ENCODE measurements around the gene GPR31. TPM values are rescaled to one million over a fixed set of nuclear protein-coding genes. Genes with fewer than 3 reads are reported as not detected.

GPR31 gene
- total RNA-seq (2012; rRNA removed) = not detected in 2 replicates
- not detected in 2 replicates for polyA plus RNA-seq (2012; rRNA removed)
- not detected in 2 replicates for polyA plus RNA-seq (2012; cell fraction: cytosol; rRNA removed)
- polyA plus RNA-seq (2012; cell fraction: nucleus; rRNA removed; ENCODE audit: low replicate concordance) = not detected in 2 replicates
- not detected for Bru-seq, nascent RNA
- BruChase-seq, experiment 1, labeled RNA remaining after a 6-hour chase = not detected
- not detected for BruChase-seq, experiment 2, labeled RNA remaining after a 2-hour chase
- long read RNA-seq = 0 reads

GRCh38 chr6:167157863-167158262 lies at the start of gene GPR31:
GPR31 (minus strand) TSS chr6:167157980; CDS start chr6:167157831, 149 bp downstream.
- no peaks in the 10 kb centered on the region for H3K27me3 ChIP-seq (ENCODE audit: control insufficient read depth, insufficient read depth, low read length)
- BruUV-seq (replicated peaks) = no TSS peak
- no peak within 1 kb of the TSS for H3K56ac ChIP-seq (ENCODE audit: extremely low read depth, insufficient read depth, low read length)
- H3K9ac ChIP-seq (ENCODE audit: low read depth, low read length) = no peak within 1 kb of the TSS
- ChIA-PET POLR2A (ENCODE audit: unreplicated experiment) (no interaction called here), CTCF (no interaction called here)
- no peaks in the 10 kb centered on the region for H3K79me1 ChIP-seq (ENCODE audit: low read depth in 1 of 2, low read length in 2 of 2)
- no peak within 1 kb of the TSS for H3K4me3 ChIP-seq (ENCODE audit: insufficient read depth, low read depth, low read length)
- no peak within 1 kb of the TSS for H2AFZ ChIP-seq (replicated peaks; ENCODE audit: low read length, poor library complexity)
- H3K27ac ChIP-seq (ENCODE audit: insufficient read depth, low read length) = no peak within 1 kb of the TSS
- H4K5ac ChIP-seq (ENCODE audit: low read depth, low read length) = no peak within 1 kb of the TSS
- H3K18ac ChIP-seq (ENCODE audit: low read depth, low read length) = no peak within 1 kb of the TSS
- H2BK5ac ChIP-seq (ENCODE audit: low read depth, low read length, poor library complexity, severe bottlenecking) = no peak within 1 kb of the TSS
- H4K91ac ChIP-seq (ENCODE audit: insufficient read depth, low read depth, low read length) = no peak within 1 kb of the TSS
- H3K4me2 ChIP-seq (ENCODE audit: low read depth, low read length) = no peak within 1 kb of the TSS
- H3K4me1 ChIP-seq (ENCODE audit: control insufficient read depth, insufficient read depth, low read length) = no peaks in the 10 kb centered on the region
- H3K9me3 ChIP-seq (ENCODE audit: control insufficient read depth, insufficient read depth, low read length) = peaks cover 12% of the 10 kb centered on the region
- H2AK9ac ChIP-seq (replicated peaks; ENCODE audit: low read depth, low read length, poor library complexity) = no peak within 1 kb of the TSS
- DNase-seq (no peak), ATAC-seq (ENCODE audit: low read depth) (no peak)
- no peak within 1 kb of the TSS for H4K8ac ChIP-seq (ENCODE audit: low read depth in 2 of 2, low read length in 2 of 2)
- H2AK5ac ChIP-seq (ENCODE audit: low read depth, low read length) = no peak within 1 kb of the TSS
- no peak within 1 kb of the TSS for H3K14ac ChIP-seq (replicated peaks; ENCODE audit: low read depth, low read length)
- dilution Hi-C loops (cut with HindIII; ENCODE audit: low sequenced_read_pairs, unreplicated experiment) = no loop called here
- H2BK20ac ChIP-seq (ENCODE audit: low read depth, low read length) = no peak within 1 kb of the TSS
- no CpG with 5 or more reads among the region's 4 CpGs for WGBS, 2 experiments (ENCODE audit: extremely low coverage in 2 of 2, insufficient read length in 1 of 2)
- no peak within 1 kb of the TSS for H2BK15ac ChIP-seq (ENCODE audit: low read depth, low read length)
- H3K23ac ChIP-seq (ENCODE audit: low read depth, low read length) = no peak within 1 kb of the TSS
- H3K4ac ChIP-seq (ENCODE audit: low read depth, low read length) = no peak within 1 kb of the TSS
- H3K9me1 ChIP-seq (ENCODE audit: insufficient read depth, low read length) = no peaks in the 10 kb centered on the region
- no peaks in the 10 kb centered on the region for H3K36me3 ChIP-seq (ENCODE audit: control insufficient read depth, insufficient read depth, low read length)
- no peak for TF ChIP-seq ELK1 (IDR thresholded peaks at IDR 0.05; ENCODE audit: borderline replicate concordance, low read depth, low read length)
- no peak for TF ChIP-seq RAD21 (IDR thresholded peaks at IDR 0.05; ENCODE audit: low read length)
- H2BK120ac ChIP-seq (ENCODE audit: low read depth, low read length) = no peak within 1 kb of the TSS
- no peaks in the 10 kb centered on the region for H4K20me1 ChIP-seq (ENCODE audit: insufficient read depth, low read length)
- intact Hi-C loops (cut with micrococcal nuclease) = no loop called here
- in situ Hi-C loops (cut with MboI; ENCODE audit: low sequenced_read_pairs) = no loop called here
